ENCODE measurements around the gene SULT4A1.

- no peak for TF ChIP-seq EGR1 (IDR thresholded peaks at IDR 0.05; ENCODE audit: low read depth)
- no peak for TF ChIP-seq CTCF (IDR thresholded peaks at IDR 0.05 in 2 of 3, conservative IDR thresholded peaks at IDR 0.05 in 1 of 3; ENCODE audit: borderline replicate concordance in 1 of 3, insufficient read depth in 1 of 3, low read depth in 2 of 3, low read length in 2 of 3)
- no peak for TF ChIP-seq EZH2phosphoT487 (IDR thresholded peaks at IDR 0.05; ENCODE audit: borderline replicate concordance)
- no peak for TF ChIP-seq POLR2A (IDR thresholded peaks at IDR 0.05; ENCODE audit: borderline replicate concordance, extremely low read depth, insufficient read depth, insufficient read length)
- no peak for TF ChIP-seq ATF3 (IDR thresholded peaks at IDR 0.05)
- TF ChIP-seq EZH2 (IDR thresholded peaks at IDR 0.05) = no peak
- no peak for TF ChIP-seq SIN3A (IDR thresholded peaks at IDR 0.05; ENCODE audit: low read depth)
- TF ChIP-seq POLR2AphosphoS5 (IDR thresholded peaks at IDR 0.05; ENCODE audit: low read depth, low read length) = no peak
- no peak for TF ChIP-seq REST (IDR thresholded peaks at IDR 0.05; ENCODE audit: low read depth)
Measured at GRCh38 chr22:43817402-43817801, 44.9 kb downstream of the SULT4A1 start.

Data from HCT116 (cell line).